ENCODE data around the gene BEGAIN. TPM values are rescaled to one million over a fixed set of nuclear protein-coding genes. Genes with fewer than 3 reads are reported as not detected.

BEGAIN gene, protein sequence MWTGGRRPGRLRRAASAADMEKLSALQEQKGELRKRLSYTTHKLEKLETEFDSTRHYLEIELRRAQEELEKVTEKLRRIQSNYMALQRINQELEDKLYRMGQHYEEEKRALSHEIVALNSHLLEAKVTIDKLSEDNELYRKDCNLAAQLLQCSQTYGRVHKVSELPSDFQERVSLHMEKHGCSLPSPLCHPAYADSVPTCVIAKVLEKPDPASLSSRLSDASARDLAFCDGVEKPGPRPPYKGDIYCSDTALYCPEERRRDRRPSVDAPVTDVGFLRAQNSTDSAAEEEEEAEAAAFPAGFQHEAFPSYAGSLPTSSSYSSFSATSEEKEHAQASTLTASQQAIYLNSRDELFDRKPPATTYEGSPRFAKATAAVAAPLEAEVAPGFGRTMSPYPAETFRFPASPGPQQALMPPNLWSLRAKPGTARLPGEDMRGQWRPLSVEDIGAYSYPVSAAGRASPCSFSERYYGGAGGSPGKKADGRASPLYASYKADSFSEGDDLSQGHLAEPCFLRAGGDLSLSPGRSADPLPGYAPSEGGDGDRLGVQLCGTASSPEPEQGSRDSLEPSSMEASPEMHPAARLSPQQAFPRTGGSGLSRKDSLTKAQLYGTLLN
- total RNA-seq (1 to 10 TPM; 1.3 to 1.5 TPM), polyA plus RNA-seq (ENCODE audit: insufficient read length in 6 of 6) (1 to 10 TPM; 1.2 to 3.6 (median 2.1) TPM)
- long read RNA-seq, donor 1: 0 reads
- long read RNA-seq, donor 2: 0 reads
- long read RNA-seq, donor 3, partial matches to known transcripts: 0 of 1 reads
- long read RNA-seq, donor 3, other reads (novel, unspliced or antisense): 0 of 1 reads
- long read RNA-seq, donor 4: 0 reads
- long read RNA-seq, donor 5: 0 reads
- long read RNA-seq, donor 6: 0 reads
- long read RNA-seq, donor 7: 0 reads
- long read RNA-seq, donor 8: 0 reads
- long read RNA-seq, donor 9: 0 reads
- long read RNA-seq, donor 10: 0 reads
- long read RNA-seq, donor 11: 0 reads
- long read RNA-seq, donor 12: 0 reads

DNA sequence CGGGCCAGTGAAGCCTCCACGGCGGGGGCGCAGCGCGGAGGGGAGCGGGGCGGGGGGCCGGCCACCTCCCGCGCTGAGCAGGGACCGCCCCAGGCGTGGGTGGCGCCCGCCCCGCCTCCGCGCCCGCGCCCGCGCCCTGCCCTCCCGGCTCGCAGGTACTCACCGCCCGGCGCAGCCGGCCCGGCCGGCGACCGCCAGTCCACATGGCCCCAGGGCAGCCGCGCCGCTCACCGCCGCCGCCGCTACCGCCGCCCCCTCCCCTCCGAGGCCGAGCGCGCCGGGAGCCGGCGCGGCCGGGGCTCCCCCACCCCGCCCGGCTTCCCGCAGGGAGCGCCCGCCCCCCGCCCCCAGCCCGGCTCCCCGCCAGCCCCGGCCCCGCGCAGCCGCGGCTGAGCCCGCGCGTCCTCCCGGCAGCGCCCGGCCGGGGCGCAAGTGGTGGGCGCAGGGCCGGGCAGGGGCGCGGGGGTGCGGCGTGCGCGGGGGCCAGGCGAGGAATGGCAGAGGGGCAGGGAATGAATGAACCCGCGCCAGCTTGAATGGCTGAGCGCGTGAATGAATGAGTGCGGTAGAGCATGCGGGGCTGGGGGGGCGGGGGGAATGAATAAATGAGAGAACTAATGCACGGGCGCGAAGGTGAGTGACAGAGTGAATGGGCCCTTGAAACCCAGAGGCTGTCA, at the start of gene BEGAIN:
Gene BEGAIN (minus strand): TSS at position 332 of the 677 bp plus-strand sequence. CDS start 127 bp downstream, at position 205.
- H3K27ac ChIP-seq: no peak within 1 kb of the TSS
- TF ChIP-seq, protein P1, sequence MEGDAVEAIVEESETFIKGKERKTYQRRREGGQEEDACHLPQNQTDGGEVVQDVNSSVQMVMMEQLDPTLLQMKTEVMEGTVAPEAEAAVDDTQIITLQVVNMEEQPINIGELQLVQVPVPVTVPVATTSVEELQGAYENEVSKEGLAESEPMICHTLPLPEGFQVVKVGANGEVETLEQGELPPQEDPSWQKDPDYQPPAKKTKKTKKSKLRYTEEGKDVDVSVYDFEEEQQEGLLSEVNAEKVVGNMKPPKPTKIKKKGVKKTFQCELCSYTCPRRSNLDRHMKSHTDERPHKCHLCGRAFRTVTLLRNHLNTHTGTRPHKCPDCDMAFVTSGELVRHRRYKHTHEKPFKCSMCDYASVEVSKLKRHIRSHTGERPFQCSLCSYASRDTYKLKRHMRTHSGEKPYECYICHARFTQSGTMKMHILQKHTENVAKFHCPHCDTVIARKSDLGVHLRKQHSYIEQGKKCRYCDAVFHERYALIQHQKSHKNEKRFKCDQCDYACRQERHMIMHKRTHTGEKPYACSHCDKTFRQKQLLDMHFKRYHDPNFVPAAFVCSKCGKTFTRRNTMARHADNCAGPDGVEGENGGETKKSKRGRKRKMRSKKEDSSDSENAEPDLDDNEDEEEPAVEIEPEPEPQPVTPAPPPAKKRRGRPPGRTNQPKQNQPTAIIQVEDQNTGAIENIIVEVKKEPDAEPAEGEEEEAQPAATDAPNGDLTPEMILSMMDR (IDR thresholded peaks at IDR 0.05): no peak
- H3K27me3 ChIP-seq: peaks cover 14 to 64% of the 10 kb centered on the region in 2 donors
- H3K36me3 ChIP-seq: no peaks in the 10 kb centered on the region
- DNase-seq (peak in 1 of 4 donors; percentile 10), ATAC-seq (peak; percentile 82)
- intact Hi-C loops (cut with DNase I): no loop called here
- H3K4me3 ChIP-seq: peak within 1 kb of the TSS; percentile 38 to 53
- H3K4me1 ChIP-seq: peaks cover 0 to 10% of the 10 kb centered on the region in 2 donors
- no peaks in the 10 kb centered on the region for H3K9me3 ChIP-seq

DNA sequence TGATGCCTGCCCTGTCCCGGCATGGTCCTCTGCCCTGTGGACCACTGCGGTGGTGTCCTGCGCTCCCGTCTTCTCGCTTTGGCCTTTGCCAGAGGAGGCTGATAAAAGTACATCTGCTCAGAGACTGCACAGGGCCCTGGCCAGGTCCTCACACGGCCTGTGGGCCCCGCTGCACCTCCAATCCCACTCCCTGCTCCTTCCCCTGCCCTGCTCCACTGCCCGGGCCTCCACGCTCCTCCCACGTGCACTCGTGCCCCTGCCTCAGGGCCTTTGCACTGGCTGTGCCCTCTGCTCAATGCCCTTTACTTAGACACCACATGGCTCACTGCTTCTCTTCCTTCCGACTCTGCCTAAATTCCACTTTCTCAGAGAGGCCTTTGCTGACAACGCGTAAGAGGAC, 49.3 kb upstream of the BEGAIN start:
- peak in 1 of 4 donors; percentile 46 for DNase-seq
- peaks cover 0 to 37% of the 10 kb centered on the region in 2 donors for H3K27me3 ChIP-seq
- no peak for ATAC-seq
- intact Hi-C loops (cut with DNase I): loop anchor here in 1 of 2 donors (10.0 kb wide), 1 partner anchor 252 kb away; no protein-coding TSS in a partner anchor
- TF ChIP-seq, protein P1 (IDR thresholded peaks at IDR 0.05): no peak
- H3K36me3 ChIP-seq: no peaks in the 10 kb centered on the region
- H3K27ac ChIP-seq: no peak overlapping the region
- no peak overlapping the region for H3K4me3 ChIP-seq
- no peaks in the 10 kb centered on the region for H3K4me1 ChIP-seq
- no peaks in the 10 kb centered on the region for H3K9me3 ChIP-seq

DNA sequence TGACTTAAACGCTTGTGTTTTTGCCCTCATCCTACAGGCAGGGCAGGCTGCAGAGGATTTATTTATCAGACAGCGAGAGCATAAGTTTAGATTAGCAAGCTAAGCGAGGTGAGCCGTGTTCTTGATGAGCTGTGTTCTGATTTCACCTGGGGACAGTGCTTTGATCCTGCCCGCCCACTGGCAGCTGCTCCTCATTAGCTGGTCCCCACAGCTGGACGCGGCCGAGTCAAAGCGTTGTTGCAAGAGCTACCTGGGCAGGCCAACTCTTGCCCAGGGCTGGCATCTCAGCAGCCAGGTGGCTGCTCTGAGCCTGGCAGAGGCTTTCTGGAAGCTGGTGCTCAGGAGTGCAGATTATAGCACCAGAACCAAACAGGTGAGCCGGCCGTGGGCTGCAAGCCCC, 46.8 kb upstream of the BEGAIN start:
- H3K4me3 ChIP-seq: no peak overlapping the region
- no peaks in the 10 kb centered on the region for H3K36me3 ChIP-seq
- H3K27ac ChIP-seq: no peak overlapping the region
- DNase-seq (peak in 1 of 4 donors; percentile 54), ATAC-seq (no peak)
- intact Hi-C loops (cut with DNase I): loop anchor here in 1 of 2 donors (10.0 kb wide), 1 partner anchor 249 kb away; no protein-coding TSS in a partner anchor
- H3K9me3 ChIP-seq: no peaks in the 10 kb centered on the region
- H3K4me1 ChIP-seq: no peaks in the 10 kb centered on the region
- TF ChIP-seq, protein P1 (IDR thresholded peaks at IDR 0.05): no peak
- H3K27me3 ChIP-seq: peaks cover 0 to 25% of the 10 kb centered on the region in 2 donors

DNA sequence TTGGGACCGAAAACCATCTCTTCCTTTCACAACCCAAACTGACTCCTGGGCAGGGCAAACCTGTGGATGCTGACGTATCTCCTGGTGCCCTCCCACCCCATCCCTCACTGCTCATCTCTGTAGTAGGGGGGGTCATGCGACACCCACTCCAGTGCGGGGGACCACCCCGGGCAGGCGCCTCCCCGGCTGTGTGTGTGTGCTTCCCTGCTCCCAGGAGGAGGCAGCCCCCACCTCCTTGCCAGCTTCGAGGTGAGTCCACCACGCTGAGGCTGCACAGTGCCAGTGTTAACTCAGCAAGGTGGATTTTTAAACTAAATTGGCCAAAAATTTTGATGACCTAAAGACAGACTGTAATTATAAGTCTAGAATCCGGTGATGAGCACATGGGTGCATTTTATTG, 46.2 kb upstream of the BEGAIN start:
- DNase-seq (peak in 1 of 4 donors; percentile 57), ATAC-seq (no peak)
- TF ChIP-seq, protein P1 (IDR thresholded peaks at IDR 0.05): no peak
- no peak overlapping the region for H3K4me3 ChIP-seq
- intact Hi-C loops (cut with DNase I): loop anchor here in 1 of 2 donors (10.0 kb wide), 1 partner anchor 249 kb away; no protein-coding TSS in a partner anchor
- no peaks in the 10 kb centered on the region for H3K36me3 ChIP-seq
- H3K27me3 ChIP-seq: peaks cover 0 to 30% of the 10 kb centered on the region in 2 donors
- no peaks in the 10 kb centered on the region for H3K9me3 ChIP-seq
- no peak overlapping the region for H3K27ac ChIP-seq
- H3K4me1 ChIP-seq: no peaks in the 10 kb centered on the region

Data from left lung (tissue), 14 donors.